ENCODE measurements around the gene ERBB2. TPM values are rescaled to one million over a fixed set of nuclear protein-coding genes. Genes with fewer than 3 reads are reported as not detected.

The ERBB2 gene
- total RNA-seq, 4 donors from 2014 or later, result 104 to 339 (median 247) TPM

DNA sequence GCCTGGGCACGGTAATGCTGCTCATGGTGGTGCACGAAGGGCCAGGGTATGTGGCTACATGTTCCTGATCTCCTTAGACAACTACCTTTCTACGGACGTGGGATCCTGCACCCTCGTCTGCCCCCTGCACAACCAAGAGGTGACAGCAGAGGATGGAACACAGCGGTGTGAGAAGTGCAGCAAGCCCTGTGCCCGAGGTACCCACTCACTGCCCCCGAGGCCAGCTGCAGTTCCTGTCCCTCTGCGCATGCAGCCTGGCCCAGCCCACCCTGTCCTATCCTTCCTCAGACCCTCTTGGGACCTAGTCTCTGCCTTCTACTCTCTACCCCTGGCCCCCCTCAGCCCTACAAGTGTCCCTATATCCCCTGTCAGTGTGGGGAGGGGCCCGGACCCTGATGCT, 12.0 kb downstream of the ERBB2 start:
- peaks cover 0 to 96% (median 0%) of the 10 kb centered on the region in 3 donors for H3K36me3 ChIP-seq
- H3K4me1 ChIP-seq, result peaks cover 0 to 26% (median under 1%) of the 10 kb centered on the region in 4 donors
- no peak for DNase-seq
- H3K27ac ChIP-seq, result no peak overlapping the region
- no peaks in the 10 kb centered on the region for H3K9me3 ChIP-seq
- TF ChIP-seq POLR2A (IDR thresholded peaks at IDR 0.05), result no peak
- TF ChIP-seq CTCF (IDR thresholded peaks at IDR 0.05), result no peak
- H3K4me3 ChIP-seq, result no peak overlapping the region
- no peaks in the 10 kb centered on the region for H3K27me3 ChIP-seq

- no peak for DNase-seq
- no peak overlapping the region for H3K4me3 ChIP-seq
- no peak for TF ChIP-seq POLR2A (IDR thresholded peaks at IDR 0.05)
- no peak for TF ChIP-seq CTCF (IDR thresholded peaks at IDR 0.05)
- peaks cover 0 to 12% (median 0%) of the 10 kb centered on the region in 4 donors for H3K4me1 ChIP-seq
- H3K9me3 ChIP-seq, result no peaks in the 10 kb centered on the region
- no peaks in the 10 kb centered on the region for H3K27me3 ChIP-seq
- H3K27ac ChIP-seq, result no peak overlapping the region
- peaks cover 0 to 98% (median 0%) of the 10 kb centered on the region in 3 donors for H3K36me3 ChIP-seq
Measured at GRCh38 chr17:39714234-39714633, 14.4 kb downstream of the ERBB2 start.

DNA sequence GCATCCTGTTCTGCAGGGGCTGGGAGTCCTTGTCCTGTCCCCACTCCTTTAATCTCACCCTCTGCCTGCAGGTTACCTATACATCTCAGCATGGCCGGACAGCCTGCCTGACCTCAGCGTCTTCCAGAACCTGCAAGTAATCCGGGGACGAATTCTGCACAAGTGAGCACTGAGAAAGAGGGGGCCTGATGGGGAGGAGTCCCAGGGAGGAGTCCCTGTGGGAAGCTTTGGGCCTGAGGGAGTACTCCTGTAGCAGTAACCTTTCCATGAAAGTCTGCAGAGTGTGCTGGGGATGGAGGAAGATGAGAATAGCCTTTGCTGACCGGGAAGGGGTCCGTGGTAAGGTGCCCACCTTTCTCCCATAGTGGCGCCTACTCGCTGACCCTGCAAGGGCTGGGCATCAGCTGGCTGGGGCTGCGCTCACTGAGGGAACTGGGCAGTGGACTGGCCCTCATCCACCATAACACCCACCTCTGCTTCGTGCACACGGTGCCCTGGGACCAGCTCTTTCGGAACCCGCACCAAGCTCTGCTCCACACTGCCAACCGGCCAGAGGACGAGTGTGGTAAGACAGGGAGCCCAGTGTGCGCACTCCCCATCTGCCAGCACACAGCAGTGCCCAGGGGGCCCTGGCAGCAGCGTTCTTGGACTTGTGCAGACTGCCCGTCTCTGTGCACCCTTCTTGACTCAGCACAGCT, 15.7 kb downstream of the ERBB2 start:
- no peaks in the 10 kb centered on the region for H3K9me3 ChIP-seq
- peaks cover 0 to 97% (median 0%) of the 10 kb centered on the region in 3 donors for H3K36me3 ChIP-seq
- H3K27ac ChIP-seq, result peak overlapping the region in 1 of 4 donors; percentile 72
- no peak for DNase-seq
- no peaks in the 10 kb centered on the region for H3K27me3 ChIP-seq
- H3K4me3 ChIP-seq, result no peak overlapping the region
- H3K4me1 ChIP-seq, result peaks cover 0 to 12% (median 0%) of the 10 kb centered on the region in 4 donors
- TF ChIP-seq POLR2A (IDR thresholded peaks at IDR 0.05), result no peak
- TF ChIP-seq CTCF (IDR thresholded peaks at IDR 0.05), result no peak

DNA sequence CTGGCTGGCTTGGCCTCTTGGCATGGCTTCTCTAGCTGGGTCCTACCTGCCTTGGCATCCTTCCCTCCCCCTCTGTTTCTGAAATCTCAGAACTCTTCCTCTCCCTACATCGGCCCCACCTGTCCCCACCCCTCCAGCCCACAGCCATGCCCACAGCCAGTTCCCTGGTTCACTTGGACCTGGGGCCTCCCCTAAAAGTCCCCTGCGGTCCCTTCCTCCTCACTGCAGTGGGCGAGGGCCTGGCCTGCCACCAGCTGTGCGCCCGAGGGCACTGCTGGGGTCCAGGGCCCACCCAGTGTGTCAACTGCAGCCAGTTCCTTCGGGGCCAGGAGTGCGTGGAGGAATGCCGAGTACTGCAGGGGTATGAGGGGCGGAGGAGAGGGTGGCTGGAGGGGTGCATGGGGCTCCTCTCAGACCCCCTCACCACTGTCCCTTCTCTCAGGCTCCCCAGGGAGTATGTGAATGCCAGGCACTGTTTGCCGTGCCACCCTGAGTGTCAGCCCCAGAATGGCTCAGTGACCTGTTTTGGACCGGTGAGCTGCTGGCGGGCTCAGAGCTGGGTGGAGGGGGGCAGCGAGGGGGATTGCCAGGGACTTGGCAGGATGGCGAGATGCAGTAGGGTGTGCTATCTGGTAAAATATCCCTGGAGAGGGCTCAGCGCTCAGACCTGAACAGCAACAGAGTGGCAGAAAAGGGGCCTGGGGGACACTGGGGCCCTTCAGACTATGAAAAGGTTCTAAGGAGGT, 16.4 kb downstream of the ERBB2 start:
- DNase-seq, result no peak
- Histone ChIP-seq H3K27ac (peak overlapping the region in 3 of 4 donors; percentile 40 to 72 (median 50)), H3K36me3 (peaks cover 0 to 91% (median 0%) of the 10 kb centered on the region in 3 donors), H3K27me3 (no peaks in the 10 kb centered on the region), H3K9me3 (no peaks in the 10 kb centered on the region), H3K4me1 (peaks cover 0 to 12% (median 0%) of the 10 kb centered on the region in 4 donors), H3K4me3 (no peak overlapping the region)
- TF ChIP-seq POLR2A (IDR thresholded peaks at IDR 0.05) (no peak), CTCF (IDR thresholded peaks at IDR 0.05) (no peak)

- no peaks in the 10 kb centered on the region for H3K27me3 ChIP-seq
- TF ChIP-seq POLR2A (IDR thresholded peaks at IDR 0.05) (peak in 1 of 2 donors; percentile 16), CTCF (IDR thresholded peaks at IDR 0.05) (no peak)
- H3K36me3 ChIP-seq, result peaks cover 0 to 91% (median 0%) of the 10 kb centered on the region in 3 donors
- H3K4me3 ChIP-seq, result no peak overlapping the region
- H3K27ac ChIP-seq, result peak overlapping the region in 3 of 4 donors; percentile 40 to 72 (median 50)
- DNase-seq, result peak in 1 of 3 donors; percentile 61
- H3K9me3 ChIP-seq, result no peaks in the 10 kb centered on the region
- peaks cover 0 to 12% (median 0%) of the 10 kb centered on the region in 4 donors for H3K4me1 ChIP-seq
Measured at GRCh38 chr17:39716879-39717536, 17.1 kb downstream of the ERBB2 start.

All from Peyer's patch (tissue), 4 donors.